ENCODE results near the gene ELP2. TPM values are rescaled to one million over a fixed set of nuclear protein-coding genes. Genes with fewer than 3 reads are reported as not detected.
A peak's percentile ranks its signal among the peaks of the same experiment; 100 is the strongest.
"Not testable (repeated sequence)": the region's sequence is repeated elsewhere in the genome, so short reads cannot be mapped to it uniquely, and the experiment has no call there.

Gene ELP2
- total RNA-seq, 1 donor from 2014 or later = 244 TPM

DNA sequence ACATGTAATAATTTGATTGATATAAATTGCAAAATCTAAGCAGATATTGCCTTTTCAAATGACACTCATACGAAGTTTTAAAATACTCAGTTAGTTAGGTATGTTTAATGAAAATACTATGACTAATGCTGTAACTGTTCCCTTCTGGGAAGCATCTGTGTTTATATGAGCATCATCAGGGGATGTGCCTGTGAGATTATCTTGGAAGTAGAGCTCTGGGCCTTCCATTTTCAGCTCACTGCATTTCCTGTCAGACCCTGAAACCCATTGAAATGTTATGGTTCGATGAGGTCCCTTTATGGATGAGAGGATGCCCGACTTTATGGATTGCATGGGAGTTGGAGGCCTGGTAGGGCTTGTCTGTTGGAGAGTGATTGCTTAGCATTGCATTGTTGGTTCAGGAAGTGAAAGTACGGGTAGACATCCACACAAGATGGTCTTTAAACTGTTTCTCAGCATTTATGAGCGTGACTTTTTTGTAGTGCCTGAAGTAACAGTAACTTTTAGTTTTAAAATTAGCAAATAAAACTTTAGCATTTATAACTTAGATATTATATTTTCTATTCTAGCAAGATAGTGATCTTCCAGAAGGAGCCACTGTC, 28.7 kb downstream of the ELP2 start:
- DNase-seq (ENCODE audit: low read depth, low spot score) = peak; percentile 90

DNA sequence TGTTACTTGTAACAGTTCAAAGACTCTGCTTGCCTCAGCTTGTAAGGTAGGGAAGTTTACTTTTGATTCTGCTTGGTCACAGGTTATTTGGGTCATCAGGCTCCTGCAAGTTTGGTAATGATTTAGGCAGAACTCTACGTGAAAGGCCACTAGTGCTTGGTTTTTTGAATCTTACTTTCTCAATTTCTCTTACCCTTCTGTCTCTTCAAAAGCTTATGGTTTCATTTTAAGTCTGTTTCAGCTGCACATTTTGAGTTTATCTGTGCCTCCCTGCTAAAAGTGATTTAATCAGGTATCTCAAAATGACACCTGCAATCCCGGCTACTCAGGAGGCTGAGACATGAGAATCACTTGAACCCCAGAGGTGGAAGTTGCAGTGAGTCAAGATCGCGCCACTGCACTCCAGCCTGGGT, 31.3 kb downstream of the ELP2 start:
- DNase-seq (ENCODE audit: low read depth, low spot score) = no peak

DNA sequence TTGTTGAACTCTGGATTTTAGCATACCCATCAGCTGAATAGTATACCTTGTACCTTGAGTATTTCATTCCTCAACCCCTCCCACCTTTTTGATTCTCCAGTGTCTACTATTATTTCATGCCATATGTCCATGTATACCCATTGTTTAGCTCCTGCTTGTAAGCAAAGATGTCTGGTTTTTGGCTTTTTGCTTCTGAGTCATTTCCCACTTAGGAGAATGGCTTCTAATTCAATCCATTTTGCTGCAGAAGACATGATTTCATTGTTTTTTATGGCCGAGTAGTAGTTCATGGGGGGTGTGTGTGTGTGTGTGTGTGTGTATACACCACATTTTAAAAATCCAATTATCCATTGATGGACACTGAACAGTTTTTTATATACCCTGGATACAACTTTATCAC, 33.3 kb downstream of the ELP2 start:
- peak; percentile 73 for DNase-seq (ENCODE audit: low read depth, low spot score)

DNA sequence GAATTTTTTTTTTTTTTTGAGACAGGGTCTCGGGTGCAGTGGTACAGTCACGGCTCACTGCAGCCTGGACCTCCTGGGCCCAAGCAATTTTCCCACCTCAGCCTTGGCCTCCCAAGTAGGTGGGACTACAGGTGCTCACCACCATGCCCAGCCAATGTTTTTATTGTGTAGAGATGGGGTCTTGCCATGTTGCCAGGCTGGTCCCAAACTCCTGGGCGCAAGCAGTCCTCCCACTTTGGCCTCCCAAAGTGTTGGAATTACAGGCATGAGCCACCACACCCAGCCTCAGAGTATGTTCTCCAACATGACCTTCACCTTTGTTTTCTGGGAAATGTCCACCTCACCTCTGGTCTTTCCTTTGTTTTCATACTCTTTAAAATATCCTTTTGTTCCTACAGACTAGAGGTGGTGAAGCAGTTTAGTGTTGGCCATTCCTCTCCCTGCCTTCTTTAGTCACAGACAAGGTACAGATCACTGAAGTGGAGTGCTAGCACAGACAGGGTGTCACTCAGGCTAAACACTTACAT, 38.1 kb downstream of the ELP2 start:
- no peak for DNase-seq (ENCODE audit: low read depth, low spot score)

DNA sequence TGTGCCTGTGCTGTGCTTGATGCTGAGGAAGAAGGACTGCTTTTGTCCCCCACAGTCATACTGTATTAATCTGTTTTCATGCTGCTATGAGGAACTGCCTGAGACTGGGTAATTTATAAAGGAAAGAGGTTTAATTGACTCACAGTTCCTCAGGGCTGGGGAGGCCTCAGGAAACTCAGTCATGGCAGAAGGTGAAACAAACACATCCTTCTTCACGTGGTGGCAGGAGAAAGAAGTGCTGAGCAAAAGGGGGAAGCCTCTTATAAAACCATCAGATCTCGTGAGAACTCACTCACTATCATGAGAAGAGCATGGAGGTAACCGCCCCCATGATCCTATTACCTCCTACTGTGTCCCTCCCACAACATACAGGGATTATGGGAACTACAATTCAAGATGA, 38.6 kb downstream of the ELP2 start:
- not testable (repeated sequence) for DNase-seq (ENCODE audit: low read depth, low spot score)

DNA sequence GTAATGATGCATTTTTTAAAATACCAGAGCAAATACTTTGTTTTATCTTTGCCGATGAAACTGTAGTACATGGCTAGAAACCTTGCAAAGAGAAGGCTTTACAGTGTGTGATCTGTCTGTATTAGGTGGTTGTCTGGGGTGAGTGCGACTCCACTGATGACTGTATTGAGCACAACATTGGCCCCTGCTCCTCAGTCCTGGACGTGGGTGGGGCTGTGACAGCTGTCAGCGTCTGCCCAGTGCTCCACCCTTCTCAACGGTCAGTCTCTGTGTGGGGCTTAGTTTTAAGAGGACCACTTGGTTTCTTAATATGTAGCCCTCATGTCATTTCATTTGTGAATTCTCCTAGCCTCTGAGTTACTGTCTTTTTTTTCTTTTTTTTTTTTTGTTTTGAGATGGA, 40.2 kb downstream of the ELP2 start:
- DNase-seq (ENCODE audit: low read depth, low spot score) = no peak

DNA sequence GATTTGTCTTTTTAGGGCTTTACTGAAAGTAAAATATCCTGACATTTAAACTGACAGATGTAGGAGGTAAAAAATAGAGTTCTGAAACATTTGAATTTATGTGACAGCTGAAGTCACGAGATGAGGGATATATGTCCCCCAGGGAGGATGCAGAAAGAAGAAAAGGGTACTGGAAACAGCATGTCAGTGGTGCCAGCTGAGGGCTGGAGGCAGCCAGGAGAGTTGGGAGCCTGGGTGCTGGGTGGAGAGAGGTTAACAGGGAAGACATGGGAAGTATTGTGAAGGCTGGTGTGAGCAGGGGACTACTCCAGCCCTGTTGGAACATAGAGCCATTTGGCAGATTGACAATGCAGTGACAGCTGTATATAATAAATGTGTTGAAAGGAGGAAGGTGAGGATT, 45.8 kb downstream of the ELP2 start:
- DNase-seq (ENCODE audit: low read depth, low spot score) = no peak

DNA sequence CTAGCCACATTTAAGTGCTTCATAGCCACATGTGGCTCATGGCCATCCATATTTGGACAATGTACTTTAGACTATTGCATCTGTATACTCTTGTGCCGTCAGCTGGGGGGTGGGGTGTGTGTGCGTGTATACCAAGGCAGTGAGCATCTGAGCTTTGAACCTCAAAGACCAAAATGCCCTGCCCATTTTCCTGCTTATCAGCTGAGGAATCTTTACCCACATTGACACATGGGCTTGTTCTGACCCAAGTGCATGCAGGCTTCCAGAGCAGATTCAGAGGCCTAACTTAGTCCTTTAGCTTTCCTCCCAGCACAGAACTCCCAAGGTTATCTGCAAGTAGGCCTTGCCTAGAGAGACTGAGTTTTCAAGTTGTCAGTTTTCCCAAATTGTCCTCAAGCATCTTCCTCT, 46.5 kb downstream of the ELP2 start:
- DNase-seq (ENCODE audit: low read depth, low spot score) = no peak

DNA sequence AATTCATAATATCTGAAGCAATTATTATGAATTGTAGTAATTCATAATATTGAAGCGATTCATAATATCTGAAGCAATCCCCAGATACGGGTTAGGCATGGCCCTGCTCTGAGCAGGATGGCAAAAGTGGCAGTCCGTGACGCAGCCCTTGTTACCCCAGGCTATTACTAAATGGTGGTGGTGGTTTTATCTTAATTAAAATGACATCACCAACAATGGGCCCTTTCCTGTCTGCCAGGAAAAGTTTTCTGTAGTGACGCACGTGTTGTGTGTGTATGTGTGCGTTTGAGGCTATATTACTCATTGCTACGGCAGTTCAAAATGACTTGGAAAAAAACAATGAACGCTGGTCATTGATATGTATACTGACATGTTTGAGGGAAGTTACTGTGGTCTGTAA, 47.0 kb downstream of the ELP2 start:
- DNase-seq (ENCODE audit: low read depth, low spot score) = peak; percentile 93

DNA sequence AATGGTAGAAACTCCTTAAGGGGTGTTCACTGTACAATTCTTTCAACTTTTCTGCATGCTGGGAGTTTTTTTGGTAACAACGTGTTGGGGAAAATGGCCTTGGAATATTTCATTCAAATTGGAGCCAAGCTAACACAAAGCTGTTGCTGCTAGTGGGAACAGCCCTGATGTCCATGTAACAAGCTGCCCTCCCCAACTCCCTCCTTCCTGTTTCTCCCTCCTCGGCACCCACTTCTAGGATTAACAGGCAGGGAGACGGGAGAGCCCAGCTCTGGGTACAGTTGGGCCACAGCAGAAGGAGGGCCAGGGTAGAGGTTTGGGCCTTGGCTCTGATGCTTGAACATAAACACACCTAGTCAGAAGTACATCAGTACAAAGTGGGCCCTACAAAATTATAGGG, 48.2 kb downstream of the ELP2 start:
- DNase-seq (ENCODE audit: low read depth, low spot score) = no peak

DNA sequence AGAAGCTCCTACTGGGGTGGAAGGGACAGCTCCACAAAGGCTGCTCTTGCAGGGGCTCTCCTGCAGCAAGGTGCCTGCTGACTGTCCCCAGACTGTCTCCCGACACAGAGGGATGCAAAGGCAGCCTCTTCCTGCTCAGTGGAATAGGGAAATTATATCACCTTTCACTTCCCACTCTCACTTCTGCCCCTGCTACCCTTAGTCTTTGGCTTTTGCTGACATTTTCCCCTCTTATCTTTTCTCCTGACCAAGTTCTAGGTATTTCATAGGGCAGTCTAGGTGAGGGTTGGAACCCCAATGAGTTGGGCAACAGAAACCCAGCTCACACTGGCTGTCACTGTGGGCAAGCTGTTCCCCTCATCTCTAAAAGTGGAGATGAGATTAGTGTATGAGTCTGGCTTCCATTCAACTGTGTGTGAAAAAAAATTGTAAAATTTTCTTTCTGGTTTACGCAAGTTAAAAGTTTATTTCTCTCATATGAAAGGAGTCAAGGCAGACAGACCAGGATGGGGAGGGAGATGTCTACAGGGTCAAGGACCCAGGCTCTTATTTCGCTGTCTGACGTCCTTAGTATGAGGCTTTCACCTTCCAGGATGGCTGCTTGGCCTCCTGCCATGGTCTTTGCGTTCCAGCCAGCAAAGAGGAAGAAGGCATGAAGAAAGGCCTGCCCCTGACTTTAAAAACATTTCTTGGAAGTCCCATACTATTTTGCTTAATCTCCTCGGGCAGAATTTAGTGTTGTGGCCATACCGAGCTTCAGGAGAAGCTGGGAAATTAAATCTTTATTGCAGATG, 50.1 kb downstream of the ELP2 start:
- peak; percentile 50 for DNase-seq (ENCODE audit: low read depth, low spot score)

DNA sequence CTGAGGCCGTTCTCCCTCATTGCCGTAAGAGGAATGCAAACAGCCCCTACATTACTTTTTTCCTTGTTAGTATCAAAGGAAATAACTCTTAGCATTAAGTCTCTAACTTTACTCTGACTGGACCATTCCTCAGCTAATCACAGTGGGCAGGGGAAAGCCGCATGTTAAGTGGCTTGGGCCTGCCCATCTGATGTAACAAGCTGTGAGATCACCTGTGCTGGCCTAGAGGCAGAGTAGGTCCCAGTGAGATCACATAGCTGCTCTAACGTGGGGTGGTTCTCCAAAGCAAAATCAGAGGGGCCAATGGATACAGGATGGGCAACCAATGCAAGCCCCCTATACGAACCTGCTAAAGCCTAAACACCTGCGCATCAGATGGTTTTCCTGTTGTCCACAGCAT, 51.7 kb downstream of the ELP2 start:
- DNase-seq (ENCODE audit: low read depth, low spot score) = no peak

DNA sequence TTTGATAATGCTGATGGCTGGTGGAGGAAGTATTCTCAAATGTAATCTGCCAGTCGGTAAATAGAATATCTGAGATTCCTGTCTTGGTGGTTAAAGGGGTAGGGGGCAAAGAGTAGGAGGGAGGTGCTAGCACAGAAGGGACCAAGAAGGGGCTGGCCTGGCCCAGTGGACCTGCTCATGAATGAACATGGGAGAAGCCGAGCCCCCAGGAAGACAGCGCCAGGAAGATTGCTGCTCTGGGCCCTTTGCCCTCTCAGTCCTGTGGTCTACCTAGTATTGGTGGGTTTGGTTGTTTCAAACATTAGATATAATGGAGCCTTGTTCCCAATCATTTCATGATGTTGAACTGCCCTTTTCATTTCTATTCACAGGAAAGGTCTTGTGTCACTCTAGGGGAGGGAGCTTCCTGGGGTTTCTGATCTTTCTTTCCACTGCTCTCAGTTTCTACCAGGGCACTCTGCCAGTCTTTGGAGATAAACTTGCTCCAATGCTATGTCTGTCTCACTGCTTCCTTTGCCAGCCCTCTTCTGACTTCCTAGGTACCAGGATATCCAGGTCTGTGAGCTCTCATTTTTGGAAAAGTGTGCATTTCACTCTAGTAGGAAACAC, 52.3 kb downstream of the ELP2 start:
- DNase-seq (ENCODE audit: low read depth, low spot score) = no peak

DNA sequence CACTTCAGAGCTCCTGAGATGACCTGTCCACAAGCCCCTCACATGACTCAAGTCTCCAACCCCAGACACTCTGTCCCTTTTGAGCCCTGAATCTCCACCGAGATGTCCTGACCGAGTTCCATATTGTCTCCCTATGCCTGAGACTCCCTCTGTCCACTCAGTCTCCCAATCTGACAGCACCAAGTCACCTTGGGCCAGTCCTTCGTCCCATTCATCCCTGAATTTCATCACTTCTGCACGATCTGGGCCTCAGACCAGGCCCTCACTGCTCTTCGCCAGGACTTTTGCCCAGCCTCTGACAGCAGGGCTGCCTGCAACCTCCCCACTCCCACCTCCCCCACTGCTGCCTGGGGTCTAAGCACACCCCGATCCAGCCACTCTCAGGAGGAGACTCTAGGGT, 53.3 kb downstream of the ELP2 start:
- no peak for DNase-seq (ENCODE audit: low read depth, low spot score)

DNA sequence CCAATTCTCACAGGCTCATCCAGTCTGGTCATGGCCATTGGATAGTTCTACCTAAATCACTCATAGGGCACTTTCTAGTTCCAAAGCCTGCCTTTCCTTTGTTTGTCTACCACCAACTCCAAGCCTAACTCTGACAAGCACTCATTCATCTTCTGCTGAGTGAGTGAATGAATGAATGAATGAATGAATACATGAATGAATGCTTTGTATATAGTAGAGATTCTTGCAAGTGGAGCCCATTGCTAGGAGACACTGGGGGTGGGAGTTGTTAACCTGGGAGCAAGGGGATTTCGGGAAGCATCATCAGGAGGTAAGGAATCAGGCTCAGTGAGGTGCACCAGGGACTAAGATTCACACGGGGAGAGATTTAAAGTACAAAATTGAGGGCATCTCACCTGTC, 54.3 kb downstream of the ELP2 start:
- DNase-seq (ENCODE audit: low read depth, low spot score) = no peak

DNA sequence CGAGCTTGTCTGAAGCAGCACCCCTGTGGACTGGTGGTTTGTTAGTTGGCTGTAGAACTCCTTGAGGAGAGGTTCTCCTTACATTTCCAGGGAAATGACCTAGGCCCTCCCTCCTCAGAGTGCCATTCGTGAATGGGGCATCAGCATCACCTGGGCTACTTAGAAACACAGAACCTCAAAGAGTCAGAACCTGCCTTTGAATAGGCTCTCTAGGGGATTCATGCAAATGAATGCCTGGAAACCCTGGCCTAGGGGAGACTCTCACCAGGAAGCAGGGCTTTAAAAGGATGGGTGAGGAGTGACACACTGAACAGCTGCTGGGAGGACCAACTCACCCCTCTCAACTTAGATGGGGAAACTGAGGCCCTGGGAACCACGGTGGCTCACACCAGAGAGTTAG, 55.5 kb downstream of the ELP2 start:
- no peak for DNase-seq (ENCODE audit: low read depth, low spot score)

DNA sequence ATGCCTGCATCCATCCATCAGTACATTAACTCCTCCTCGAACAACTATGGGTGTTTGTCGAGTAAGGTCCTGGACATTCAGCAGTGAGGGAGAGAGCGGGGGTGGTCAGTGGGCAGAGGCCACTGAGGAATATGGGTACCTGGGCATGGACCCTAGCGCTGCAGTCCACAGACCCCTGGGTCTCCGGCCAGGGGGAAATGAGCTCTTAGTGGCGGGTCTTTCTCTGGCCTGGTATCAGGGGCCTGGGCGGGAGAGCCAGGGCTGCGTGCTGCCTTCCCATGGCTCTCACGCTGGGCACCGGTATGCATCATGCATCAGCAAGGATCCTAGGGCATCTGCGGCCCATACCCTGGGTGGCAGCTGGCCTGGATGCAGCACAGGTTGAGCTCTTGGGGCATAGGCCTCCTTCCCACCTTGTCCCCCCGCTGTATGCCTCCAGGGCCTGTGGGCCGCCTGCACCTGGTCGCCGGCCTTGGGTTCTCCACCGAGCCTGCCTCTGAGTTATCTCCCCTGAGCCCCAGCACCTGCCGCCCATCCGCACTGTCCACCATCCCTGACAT, 56.3 kb downstream of the ELP2 start:
- DNase-seq (ENCODE audit: low read depth, low spot score) = no peak

DNA sequence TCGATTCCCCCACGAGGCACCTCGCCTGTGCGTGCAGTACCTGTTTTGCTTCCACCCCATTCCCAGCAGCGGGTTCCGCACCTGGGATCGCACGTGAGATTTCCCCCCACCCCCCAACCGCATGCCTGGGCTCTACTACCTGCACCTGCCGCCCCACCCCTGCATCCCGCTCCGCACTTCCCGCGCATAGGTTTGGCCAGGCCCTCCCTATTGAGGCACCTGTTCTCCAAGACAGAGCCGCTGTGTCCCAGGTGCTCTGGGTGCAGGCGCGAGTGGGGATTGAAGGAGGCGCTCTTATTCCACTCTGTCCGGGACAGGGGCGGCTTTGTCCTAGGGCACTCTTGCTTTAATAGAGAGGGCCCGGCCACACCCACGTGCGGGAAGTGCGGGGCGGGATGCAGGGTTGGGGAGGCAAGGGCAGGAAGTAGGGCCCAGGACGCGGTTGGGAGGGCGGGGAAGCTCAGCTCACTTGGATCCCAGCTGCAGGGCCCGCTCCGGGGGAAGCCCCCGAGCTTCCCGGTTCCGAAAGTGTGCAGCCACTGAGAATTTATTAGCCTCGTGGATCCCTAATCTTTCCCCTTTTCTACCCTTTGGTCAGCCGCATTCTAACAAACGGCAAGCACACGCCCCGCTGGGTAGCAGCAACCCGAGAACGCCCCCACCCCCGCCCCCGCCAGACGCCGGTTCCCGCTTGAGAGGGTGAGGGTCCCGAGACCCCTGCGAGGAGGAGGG, 56.9 kb downstream of the ELP2 start:
- DNase-seq (ENCODE audit: low read depth, low spot score) = no peak

DNA sequence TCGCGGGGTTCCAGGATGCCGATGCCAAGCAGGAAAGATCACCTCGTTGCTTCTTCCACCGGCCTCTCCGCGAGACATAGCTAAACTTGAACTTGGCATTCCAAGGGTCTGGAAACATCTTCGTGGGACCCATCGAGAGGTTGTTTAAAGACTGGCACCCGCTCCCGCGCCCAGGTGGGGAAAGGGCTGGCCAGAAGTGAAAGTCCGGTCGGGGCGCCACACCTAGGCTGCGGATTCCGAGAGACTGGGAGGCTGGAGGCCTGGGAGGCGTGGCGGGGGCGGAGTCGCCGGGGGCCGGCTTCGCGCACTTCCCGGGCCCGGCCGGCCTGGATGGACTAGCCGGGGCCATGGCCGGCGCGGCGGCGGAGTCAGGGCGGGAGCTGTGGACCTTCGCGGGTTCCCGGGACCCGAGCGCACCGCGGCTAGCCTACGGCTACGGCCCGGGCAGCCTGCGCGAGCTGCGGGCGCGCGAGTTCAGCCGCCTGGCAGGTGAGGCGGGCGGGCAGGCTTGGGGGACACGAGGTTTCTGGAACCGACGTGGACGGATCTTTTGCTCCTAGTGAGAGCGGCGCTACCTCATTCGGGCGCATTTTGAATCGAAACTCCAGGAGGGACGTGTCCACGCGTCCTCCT, 57.6 kb downstream of the ELP2 start, which contains the start of gene MOCOS:
TSS of gene MOCOS (plus strand) at position 305 of the 633 bp plus-strand sequence. CDS start at position 348, 43 bp downstream.
- no peak for DNase-seq (ENCODE audit: low read depth, low spot score)

DNA sequence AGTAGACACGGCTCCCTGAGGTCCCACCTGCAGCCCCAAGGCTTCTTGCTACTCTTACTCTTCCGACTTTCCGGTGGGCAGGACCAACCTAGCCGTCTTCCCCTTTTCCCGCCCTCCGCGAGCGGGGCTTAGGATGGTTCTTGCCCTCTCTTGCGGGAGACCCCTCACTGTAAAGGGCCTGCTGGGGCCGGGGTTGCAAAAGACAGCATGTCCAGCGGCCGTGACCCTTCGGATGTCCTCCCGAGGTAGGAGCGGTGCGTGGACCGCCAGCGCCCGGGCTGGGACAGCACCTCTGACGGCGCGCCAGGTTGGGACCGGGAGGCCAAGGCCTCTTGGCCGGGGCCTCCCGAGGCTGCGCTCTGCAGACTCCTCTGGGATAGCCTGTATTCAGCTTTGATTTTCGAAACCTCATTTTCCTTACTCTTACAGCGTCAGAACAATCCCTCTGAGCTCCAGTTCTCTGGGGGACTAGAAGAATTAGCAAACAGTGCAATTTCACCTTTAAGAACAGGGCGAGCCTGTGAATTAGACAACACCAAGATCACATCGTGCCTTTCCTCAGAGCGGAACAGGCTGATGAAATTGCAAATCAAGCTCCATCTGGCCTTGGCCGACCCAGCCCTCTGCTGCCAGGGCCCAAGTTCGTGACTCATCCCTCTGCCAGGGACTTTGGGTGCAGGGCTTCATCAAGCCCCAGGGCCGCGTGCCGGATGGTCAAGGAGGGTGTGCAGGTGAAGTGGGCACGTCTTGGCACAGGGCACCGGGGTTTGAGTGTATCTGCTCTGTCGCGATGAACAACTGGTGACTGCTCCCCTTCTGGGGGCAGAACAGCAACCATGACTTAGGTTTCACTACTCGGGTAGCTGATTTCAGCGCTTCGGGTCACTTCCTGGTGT, 58.4 kb downstream of the ELP2 start:
- no peak for DNase-seq (ENCODE audit: low read depth, low spot score)
